ENCODE results near the gene GALNT9.

The GALNT9 gene

GRCh38 chr12:132146772-132147422 lies 182.5 kb downstream of the GALNT9 start:
- Histone ChIP-seq H3K36me3 (ENCODE audit: insufficient read depth, low read length) (peaks cover 6% of the 10 kb centered on the region; the same call in 1 of the 2 replicates), H3K27me3 (ENCODE audit: insufficient read depth, low read length) (no peaks in the 10 kb centered on the region), H3K79me2 (ENCODE audit: control insufficient read depth, insufficient read depth, low read length, unreplicated experiment) (peaks cover 32% of the 10 kb centered on the region), H3K4me3 (ENCODE audit: low read depth, low read length) (no peak overlapping the region), H3K27ac (ENCODE audit: low read depth, low read length) (no peak overlapping the region), H3K4me1 (ENCODE audit: control insufficient read depth, insufficient read depth, low read length, unreplicated experiment) (peaks cover 14% of the 10 kb centered on the region), H2AFZ (ENCODE audit: low read length, unreplicated experiment) (no peak overlapping the region)

Measured in ACC112 (cell line).